Upper lobe of left lung (tissue), 6 donors: Measurements from ENCODE around the gene BRAT1. TPM values are rescaled to one million over a fixed set of nuclear protein-coding genes. Genes with fewer than 3 reads are reported as not detected.
A peak's percentile ranks its signal among the peaks of the same experiment; 100 is the strongest.
"Not testable (repeated sequence)": the region's sequence is repeated elsewhere in the genome, so short reads cannot be mapped to it uniquely, and the experiment has no call there.

Experiments used
- ATAC-seq, 2 donors: fragments of 200-7000 bp; cut with Tn5 transposase; one replicate each; pipeline ENCODE4 v1.9.1; 2022; ENCODE audit warnings: mild to moderate bottlenecking in 2 of 2, moderate library complexity in 2 of 2; ENCODE audit not compliant: low FRiP score in 2 of 2
- DNase-seq, 2 donors: peaks; one replicate each; pipeline ENCODE4 v3.0.0-alpha.2; 2019 to 2020
- H3K27ac ChIP-seq, 4 donors: fragments of 200-600 bp; sonication (generic); one replicate each; pipeline ENCODE4 v1.5.1; 2016 to 2019
- H3K27me3 ChIP-seq, 4 donors: fragments of 200-600 bp; sonication (generic); one replicate each; pipeline ENCODE4 v1.5.1; 2017 to 2019
- H3K36me3 ChIP-seq, 4 donors: fragments of 200-600 bp; sonication (generic); one replicate each; pipeline ENCODE4 v1.5.1; 2016 to 2019
- H3K4me1 ChIP-seq, 4 donors: fragments of 200-600 bp; sonication (generic); one replicate each; pipeline ENCODE4 v1.5.1; 2018 to 2019
- H3K4me3 ChIP-seq, 4 donors: fragments of 200-600 bp; sonication (generic); one replicate each; pipeline ENCODE4 v1.5.1; 2017 to 2019; ENCODE audit warnings: mild to moderate bottlenecking in 2 of 4, moderate library complexity in 1 of 4
- H3K9me3 ChIP-seq, 4 donors: fragments of 200-600 bp; sonication (generic); one replicate each; pipeline ENCODE4 v1.5.1; 2018 to 2019
- EP300 ChIP-seq, 4 donors: sonication (generic); formaldehyde crosslinking; IDR thresholded peaks; one replicate each; pipeline ENCODE4 v1.5.1; 2017; ENCODE audit warnings: antibody characterized with exemption in 4 of 4, control low read depth in 2 of 4
- POLR2A ChIP-seq, 4 donors: fragments of 450-650 bp; IDR thresholded peaks; one replicate each; pipeline ENCODE4 v1.5.1; 2016 to 2017; ENCODE audit warnings: antibody characterized with exemption in 4 of 4, mild to moderate bottlenecking in 2 of 4
- POLR2AphosphoS5 ChIP-seq, 2 donors: sonication (generic); formaldehyde crosslinking; IDR thresholded peaks; one replicate each; pipeline ENCODE4 v1.5.1; 2017; ENCODE audit warnings: antibody characterized with exemption in 2 of 2
- WGBS, 2 donors: methylation state at CpG; one replicate each; pipeline ENCODE4 v1.1.5; 2017 to 2018; 5-methylcytosine and 5-hydroxymethylcytosine counted together
- total RNA-seq, 6 donors: library from RNA; depleted of rRNA in 4 of 6; stranded (reverse); fragments of >200 nt in 4 of 6; gene quantifications; one replicate each; pipeline versions ENCODE4 v1.1.0 to v1.2.1, GENCODE V29; 2016 to 2021
- TF ChIP-seq, protein P1 (sequence below), 6 experiments: fragments of 450-650 bp in 4 of 6; fragments of 200-600 bp in 2 of 6; sonication (generic) in 2 of 6; IDR thresholded peaks; one replicate each; pipeline ENCODE4 v1.5.1; 2016 to 2019; ENCODE audit warnings: antibody characterized with exemption in 6 of 6
- donor health status: DM: no; HTN: no; CAD: no; lungs with moderate emphysema.
- donor health status: DM: no; HTN: yes; CAD: no; lungs with severe emphysema.

Gene BRAT1
- total RNA-seq, 6 donors from 2014 or later: 23.9 to 68.3 (median 31.0) TPM

GRCh38 chr7:2592375-2592865, 37.1 kb upstream of the BRAT1 start:
- H3K4me1 ChIP-seq: no peaks in the 10 kb centered on the region
- peak in 1 of 2 donors; percentile 63 for DNase-seq
- peaks cover 5 to 79% (median 58%) of the 10 kb centered on the region in 4 donors for H3K36me3 ChIP-seq
- no peak overlapping the region for H3K4me3 ChIP-seq
- WGBS, 2 donors: 94 to 96% methylated on average over 21 to 23 of the region's 23 CpGs
- no peak overlapping the region for H3K27ac ChIP-seq
- H3K9me3 ChIP-seq: no peaks in the 10 kb centered on the region
- TF ChIP-seq, protein P1, sequence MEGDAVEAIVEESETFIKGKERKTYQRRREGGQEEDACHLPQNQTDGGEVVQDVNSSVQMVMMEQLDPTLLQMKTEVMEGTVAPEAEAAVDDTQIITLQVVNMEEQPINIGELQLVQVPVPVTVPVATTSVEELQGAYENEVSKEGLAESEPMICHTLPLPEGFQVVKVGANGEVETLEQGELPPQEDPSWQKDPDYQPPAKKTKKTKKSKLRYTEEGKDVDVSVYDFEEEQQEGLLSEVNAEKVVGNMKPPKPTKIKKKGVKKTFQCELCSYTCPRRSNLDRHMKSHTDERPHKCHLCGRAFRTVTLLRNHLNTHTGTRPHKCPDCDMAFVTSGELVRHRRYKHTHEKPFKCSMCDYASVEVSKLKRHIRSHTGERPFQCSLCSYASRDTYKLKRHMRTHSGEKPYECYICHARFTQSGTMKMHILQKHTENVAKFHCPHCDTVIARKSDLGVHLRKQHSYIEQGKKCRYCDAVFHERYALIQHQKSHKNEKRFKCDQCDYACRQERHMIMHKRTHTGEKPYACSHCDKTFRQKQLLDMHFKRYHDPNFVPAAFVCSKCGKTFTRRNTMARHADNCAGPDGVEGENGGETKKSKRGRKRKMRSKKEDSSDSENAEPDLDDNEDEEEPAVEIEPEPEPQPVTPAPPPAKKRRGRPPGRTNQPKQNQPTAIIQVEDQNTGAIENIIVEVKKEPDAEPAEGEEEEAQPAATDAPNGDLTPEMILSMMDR (IDR thresholded peaks at IDR 0.05): no peak
- ATAC-seq: peak in 1 of 2 donors; percentile 21
- no peaks in the 10 kb centered on the region for H3K27me3 ChIP-seq

DNA sequence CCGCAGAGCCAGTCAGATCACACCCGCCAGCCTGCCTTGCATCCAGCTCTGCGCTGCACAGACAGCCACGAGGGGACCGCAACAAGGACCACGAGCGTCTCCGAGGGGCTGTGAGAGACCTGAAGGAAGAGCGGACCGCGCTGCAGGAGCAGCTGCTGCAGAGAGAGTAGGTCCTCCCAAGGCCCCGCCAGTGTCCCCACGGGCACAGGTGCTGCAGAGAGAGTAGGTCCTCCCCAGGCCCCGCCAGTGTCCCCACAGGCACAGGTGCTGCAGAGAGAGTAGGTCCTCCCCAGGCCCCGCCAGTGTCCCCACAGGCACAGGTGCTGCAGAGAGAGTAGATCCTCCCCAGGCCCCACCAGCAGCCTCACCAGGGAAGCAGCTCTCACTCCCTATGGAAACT, 34.6 kb upstream of the BRAT1 start:
- H3K9me3 ChIP-seq, ATAC-seq, H3K4me3 ChIP-seq, H3K4me1 ChIP-seq, H3K27ac ChIP-seq, H3K27me3 ChIP-seq: not testable (repeated sequence)
- DNase-seq: peak in 1 of 2 donors; percentile 51
- 92 to 100% methylated on average over 2 to 15 of the region's 15 CpGs for WGBS, 2 donors
- H3K36me3 ChIP-seq: peaks cover 8 to 79% (median 63%) of the 10 kb centered on the region in 4 donors

DNA sequence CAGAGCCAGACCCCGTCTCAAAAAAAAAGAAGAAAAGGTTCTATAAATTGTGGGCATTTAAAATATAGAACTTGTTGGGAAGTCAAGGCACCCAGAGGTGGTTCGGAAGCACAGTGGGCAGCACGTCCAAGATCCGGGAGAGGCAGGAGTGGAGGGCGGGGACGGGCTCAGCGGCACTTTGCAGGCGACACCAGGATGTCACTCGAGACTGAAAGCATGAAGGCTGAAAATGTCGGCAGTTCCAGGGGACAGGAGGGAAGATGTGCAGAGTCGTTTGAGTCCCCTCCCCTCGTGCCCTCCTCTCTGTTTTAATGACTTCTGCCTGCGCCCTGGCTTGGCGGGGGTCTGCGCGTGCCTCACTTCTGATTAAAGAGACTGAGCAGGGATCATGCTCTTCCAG, 34.0 kb upstream of the BRAT1 start:
- Histone ChIP-seq H3K27ac (no peak overlapping the region), H3K36me3 (peaks cover 8 to 78% (median 60%) of the 10 kb centered on the region in 4 donors), H3K4me3 (no peak overlapping the region), H3K9me3 (no peaks in the 10 kb centered on the region), H3K4me1 (no peaks in the 10 kb centered on the region), H3K27me3 (no peaks in the 10 kb centered on the region)
- TF ChIP-seq POLR2AphosphoS5 (IDR thresholded peaks at IDR 0.05) (no peak), EP300 (IDR thresholded peaks at IDR 0.05) (no peak), POLR2A (IDR thresholded peaks at IDR 0.05) (no peak)
- TF ChIP-seq, protein P1 (IDR thresholded peaks at IDR 0.05): no peak
- WGBS, 2 donors: 94 to 95% methylated on average over 16 of the region's 16 CpGs
- peak in 1 of 2 donors; percentile 51 for DNase-seq
- ATAC-seq: no peak

- WGBS, 2 donors: 82 to 95% methylated on average over 2 to 21 of the region's 21 CpGs
Measured at GRCh38 chr7:2587778-2588177, 32.5 kb upstream of the BRAT1 start.

DNA sequence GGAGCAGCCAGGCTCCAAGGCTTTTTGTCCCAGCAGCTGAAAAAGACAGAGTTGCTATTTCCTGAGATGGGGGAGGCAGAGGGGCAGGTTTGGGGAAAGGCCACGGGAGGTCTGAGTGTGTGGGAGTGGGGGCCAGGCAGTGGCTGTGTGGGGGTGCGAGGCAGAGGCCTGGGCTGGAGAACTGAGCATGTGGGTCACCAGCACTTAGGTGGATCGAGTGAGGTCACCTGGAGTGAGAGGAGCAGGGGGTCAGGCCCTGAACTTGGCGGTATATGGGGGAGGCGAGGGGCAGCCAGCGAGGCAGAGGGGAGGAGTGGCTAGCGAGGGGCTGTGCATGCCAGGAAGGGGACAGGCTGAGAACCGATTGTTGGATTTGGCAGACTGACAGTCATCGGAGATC, 31.8 kb upstream of the BRAT1 start:
- ATAC-seq: peak in 1 of 2 donors; percentile 56
- 89 to 97% methylated on average over 9 of the region's 9 CpGs for WGBS, 2 donors
- peaks cover 5 to 64% (median 45%) of the 10 kb centered on the region in 4 donors for H3K36me3 ChIP-seq

More at GRCh38 chr7:2587778-2588177, 32.5 kb upstream of the BRAT1 start:
- Histone ChIP-seq H3K4me3 (no peak overlapping the region), H3K27me3 (no peaks in the 10 kb centered on the region), H3K4me1 (no peaks in the 10 kb centered on the region), H3K36me3 (peaks cover 8 to 70% (median 51%) of the 10 kb centered on the region in 4 donors), H3K9me3 (no peaks in the 10 kb centered on the region), H3K27ac (no peak overlapping the region)
- ATAC-seq (peak in 1 of 2 donors; percentile 37), DNase-seq (peak in 1 of 2 donors; percentile 55)
- no peak for TF ChIP-seq EP300 (IDR thresholded peaks at IDR 0.05)

More for the DNA sequence above, 31.8 kb upstream of the BRAT1 start:
- Histone ChIP-seq H3K27me3 (no peaks in the 10 kb centered on the region), H3K4me3 (no peak overlapping the region), H3K9me3 (no peaks in the 10 kb centered on the region), H3K27ac (no peak overlapping the region), H3K4me1 (no peaks in the 10 kb centered on the region)
- peak in 1 of 2 donors; percentile 38 for DNase-seq
- TF ChIP-seq EP300 (IDR thresholded peaks at IDR 0.05): no peak
- TF ChIP-seq POLR2AphosphoS5 (IDR thresholded peaks at IDR 0.05): no peak
- TF ChIP-seq, protein P1 (IDR thresholded peaks at IDR 0.05): no peak
- no peak for TF ChIP-seq POLR2A (IDR thresholded peaks at IDR 0.05)
